T follicular helper cell (primary cell): ENCODE results near the gene CTNNA3.

Experiments
- DNase-seq: peaks from one replicate; pipeline ENCODE4 v3.0.0-alpha.2; 2020; ENCODE audit warnings: low read depth

Gene CTNNA3

GRCh38 chr10:66651308-66652082 lies 1044.5 kb downstream of the CTNNA3 start:
- no peak for DNase-seq

GRCh38 chr10:66649626-66650025 lies 1046.4 kb downstream of the CTNNA3 start:
- no peak for DNase-seq

- no peak for DNase-seq
These were observed 1053.8 kb downstream of the CTNNA3 start for GRCh38 chr10:66642217-66642616.

- DNase-seq: no peak
These were observed 1056.6 kb downstream of the CTNNA3 start for GRCh38 chr10:66639371-66639770.

- DNase-seq: no peak
These were observed 1058.5 kb downstream of the CTNNA3 start for GRCh38 chr10:66637273-66638036.

- DNase-seq: no peak
These were observed 1066.0 kb downstream of the CTNNA3 start for GRCh38 chr10:66629996-66630395.

GRCh38 chr10:66627156-66627555 lies 1068.8 kb downstream of the CTNNA3 start:
- no peak for DNase-seq

GRCh38 chr10:66625709-66626590 lies 1070.0 kb downstream of the CTNNA3 start:
- no peak for DNase-seq

- no peak for DNase-seq
These were observed 1073.9 kb downstream of the CTNNA3 start for GRCh38 chr10:66622050-66622449.

GRCh38 chr10:66604195-66604594 lies 1091.8 kb downstream of the CTNNA3 start:
- no peak for DNase-seq

GRCh38 chr10:66591865-66592264 lies 1104.1 kb downstream of the CTNNA3 start:
- DNase-seq: no peak

- no peak for DNase-seq
These were observed 1108.3 kb downstream of the CTNNA3 start for GRCh38 chr10:66587680-66588050.

- DNase-seq: no peak
These were observed 1108.9 kb downstream of the CTNNA3 start for GRCh38 chr10:66586897-66587679.

- DNase-seq: no peak
These were observed 1109.9 kb downstream of the CTNNA3 start for GRCh38 chr10:66586073-66586472.

- no peak for DNase-seq
These were observed 1120.6 kb downstream of the CTNNA3 start for GRCh38 chr10:66575251-66575855.

- no peak for DNase-seq
These were observed 1123.3 kb downstream of the CTNNA3 start for GRCh38 chr10:66572700-66573099.

GRCh38 chr10:66565999-66566398 lies 1130.0 kb downstream of the CTNNA3 start:
- DNase-seq: no peak

GRCh38 chr10:66564287-66564686 lies 1131.7 kb downstream of the CTNNA3 start:
- DNase-seq: no peak

GRCh38 chr10:66555061-66555460 lies 1140.9 kb downstream of the CTNNA3 start:
- no peak for DNase-seq

GRCh38 chr10:66552331-66552730 lies 1143.7 kb downstream of the CTNNA3 start:
- DNase-seq: no peak

GRCh38 chr10:66550351-66550750 lies 1145.6 kb downstream of the CTNNA3 start:
- DNase-seq: no peak
